WTC11 (cell line): Measurements from ENCODE around the gene NBEA. TPM values are rescaled to one million over a fixed set of nuclear protein-coding genes. Genes with fewer than 3 reads are reported as not detected.

Experiments used
- ATAC-seq: fragments of 200-7000 bp; cut with Tn5 transposase; 2 replicates; pipeline ENCODE4 v1.10.0; 2021; ENCODE audit warnings: mild to moderate bottlenecking, moderate library complexity
- CTCF ChIA-PET: fragments of 300-600 bp; sonication (Branson Sonifier 250); formaldehyde crosslinking; loops from one replicate; lab custom pipeline; 2021; ENCODE audit warnings: antibody characterized with exemption; lab: Charles Lee
- POLR2A ChIA-PET: fragments of 350-600 bp; sonication (Branson Sonifier 250); formaldehyde crosslinking; loops from one replicate; lab custom pipeline; 2021; ENCODE audit warnings: antibody characterized with exemption; lab: Charles Lee
- DNase-seq: peaks from one replicate; pipeline ENCODE4 v3.0.0; 2021; ENCODE audit warnings: low spot score
- H3K27ac Mint-ChIP-seq: 2 replicates; pipeline ENCODE4 v1.8.0; 2021; ENCODE audit warnings: mixed read lengths
- H3K27me3 Mint-ChIP-seq: 2 replicates; pipeline ENCODE4 v1.8.0; 2021; ENCODE audit warnings: low read depth, mild to moderate bottlenecking, moderate library complexity, mixed read lengths
- H3K36me3 Mint-ChIP-seq: 2 replicates; pipeline ENCODE4 v1.8.0; 2021; ENCODE audit warnings: mixed read lengths
- H3K4me1 Mint-ChIP-seq: 2 replicates; pipeline ENCODE4 v1.8.0; 2022; ENCODE audit warnings: mixed read lengths
- H3K4me3 Mint-ChIP-seq: 2 replicates; pipeline ENCODE4 v1.8.0; 2021; ENCODE audit warnings: mild to moderate bottlenecking, moderate library complexity, mixed read lengths
- H3K9me3 Mint-ChIP-seq: 2 replicates; pipeline ENCODE4 v1.8.0; 2021; ENCODE audit warnings: mixed read lengths
- AR ChIP-seq: fragments of 250-450 bp; sonication (Bioruptor Pico); IDR thresholded peaks from 2 replicates; pipeline ENCODE4 v1.9.0; 2021; ENCODE audit warnings: mild to moderate bottlenecking
- CREM ChIP-seq: sonication (generic); formaldehyde crosslinking; IDR thresholded peaks from 2 replicates; pipeline ENCODE4 v1.8.1; 2022; ENCODE audit warnings: mild to moderate bottlenecking, missing genetic modification reagents, moderate library complexity
- ESRRA ChIP-seq: sonication (generic); formaldehyde crosslinking; IDR thresholded peaks from 2 replicates; pipeline ENCODE4 v1.8.1; 2022; ENCODE audit warnings: mild to moderate bottlenecking, missing genetic modification reagents, borderline replicate concordance
- GABPB1 ChIP-seq: sonication (generic); formaldehyde crosslinking; IDR thresholded peaks from 2 replicates; pipeline ENCODE4 v1.8.1; 2023; ENCODE audit warnings: mild to moderate bottlenecking, missing genetic modification reagents
- HMGA2 ChIP-seq: fragments of 250-450 bp; sonication (Bioruptor Pico); IDR thresholded peaks from 2 replicates; pipeline ENCODE4 v1.4.0; 2021; ENCODE audit warnings: mild to moderate bottlenecking, moderate library complexity
- KAT7 ChIP-seq: sonication (generic); formaldehyde crosslinking; IDR thresholded peaks from 2 replicates; pipeline ENCODE4 v1.8.1; 2023; ENCODE audit warnings: missing genetic modification reagents, mild to moderate bottlenecking, borderline replicate concordance
- NR1H2 ChIP-seq: sonication (generic); formaldehyde crosslinking; IDR thresholded peaks from 2 replicates; pipeline ENCODE4 v1.9.0; 2021; ENCODE audit warnings: mild to moderate bottlenecking, moderate library complexity, missing genetic modification reagents
- NR3C1 ChIP-seq: sonication (generic); formaldehyde crosslinking; conservative IDR thresholded peaks from 2 replicates; pipeline ENCODE4 v1.8.1; 2023; ENCODE audit warnings: low read depth, mild to moderate bottlenecking, missing genetic modification reagents
- PRDM15 ChIP-seq: sonication (generic); formaldehyde crosslinking; IDR thresholded peaks from 2 replicates; pipeline ENCODE4 v1.8.0; 2022; ENCODE audit warnings: missing genetic modification reagents
- RELA ChIP-seq: sonication (generic); formaldehyde crosslinking; IDR thresholded peaks from 2 replicates; pipeline ENCODE4 v1.8.1; 2022; ENCODE audit warnings: missing genetic modification reagents, mild to moderate bottlenecking, borderline replicate concordance
- RORB ChIP-seq: fragments of 250-450 bp; sonication (Bioruptor Pico); IDR thresholded peaks from 2 replicates; pipeline ENCODE4 v1.9.0; 2021; ENCODE audit warnings: mild to moderate bottlenecking
- SMAD3 ChIP-seq: sonication (generic); formaldehyde crosslinking; IDR thresholded peaks from 2 replicates; pipeline ENCODE4 v1.8.0; 2022; ENCODE audit warnings: missing genetic modification reagents, mild to moderate bottlenecking, borderline replicate concordance
- STAT6 ChIP-seq: sonication (generic); formaldehyde crosslinking; conservative IDR thresholded peaks from 2 replicates; pipeline ENCODE4 v1.8.1; 2023; ENCODE audit warnings: mild to moderate bottlenecking, low read depth, missing genetic modification reagents, moderate library complexity
- ZNF138 ChIP-seq: sonication (generic); formaldehyde crosslinking; conservative IDR thresholded peaks from 2 replicates; pipeline ENCODE4 v1.8.1; 2022; ENCODE audit warnings: mild to moderate bottlenecking, moderate library complexity, missing genetic modification reagents
- ZNF396 ChIP-seq: fragments of 250-450 bp; sonication (Bioruptor Pico); IDR thresholded peaks from 2 replicates; pipeline ENCODE4 v1.8.0; 2021; ENCODE audit warnings: mild to moderate bottlenecking, moderate library complexity, borderline replicate concordance
- ZNF423 ChIP-seq: fragments of 250-450 bp; sonication (Bioruptor Pico); IDR thresholded peaks from 2 replicates; pipeline ENCODE4 v2.1.2; 2022; ENCODE audit warnings: mild to moderate bottlenecking, moderate library complexity
- ZNF671 ChIP-seq: fragments of 250-450 bp; sonication (Bioruptor Pico); IDR thresholded peaks from 2 replicates; pipeline ENCODE4 v1.8.0; 2021; ENCODE audit warnings: mild to moderate bottlenecking
- total RNA-seq: library from RNA; stranded (reverse); gene quantifications from 3 replicates; pipeline ENCODE4 v1.2.3, GENCODE V29; 2021
- TF ChIP-seq, protein P1 (sequence below): sonication (generic); formaldehyde crosslinking; IDR thresholded peaks from 2 replicates; pipeline ENCODE4 v1.8.0; 2022; ENCODE audit warnings: mild to moderate bottlenecking, missing genetic modification reagents
- TF ChIP-seq, protein P2 (sequence below): sonication (generic); formaldehyde crosslinking; IDR thresholded peaks from 2 replicates; pipeline ENCODE4 v1.8.0; 2022; ENCODE audit warnings: mild to moderate bottlenecking, missing genetic modification reagents
- TF ChIP-seq, protein P3 (sequence below): sonication (generic); formaldehyde crosslinking; conservative IDR thresholded peaks from 2 replicates; pipeline ENCODE4 v1.8.1; 2022; ENCODE audit warnings: mild to moderate bottlenecking, missing genetic modification reagents
- TF ChIP-seq, protein P4 (sequence below): sonication (generic); formaldehyde crosslinking; IDR thresholded peaks from 2 replicates; pipeline ENCODE4 v1.8.1; 2023; ENCODE audit warnings: mild to moderate bottlenecking, missing genetic modification reagents

Gene NBEA
- total RNA-seq, 1 experiment from 2014 or later = 20.9 TPM

- TF ChIP-seq PRDM15 (CRISPR knock-in tag) (no peak), ESRRA (no peak), SMAD3 (CRISPR knock-in tag) (no peak), CREM (CRISPR knock-in tag) (no peak)
- TF ChIP-seq, protein P1, sequence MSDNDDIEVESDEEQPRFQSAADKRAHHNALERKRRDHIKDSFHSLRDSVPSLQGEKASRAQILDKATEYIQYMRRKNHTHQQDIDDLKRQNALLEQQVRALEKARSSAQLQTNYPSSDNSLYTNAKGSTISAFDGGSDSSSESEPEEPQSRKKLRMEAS (CRISPR knock-in tag) = no peak
- TF ChIP-seq, protein P2, sequence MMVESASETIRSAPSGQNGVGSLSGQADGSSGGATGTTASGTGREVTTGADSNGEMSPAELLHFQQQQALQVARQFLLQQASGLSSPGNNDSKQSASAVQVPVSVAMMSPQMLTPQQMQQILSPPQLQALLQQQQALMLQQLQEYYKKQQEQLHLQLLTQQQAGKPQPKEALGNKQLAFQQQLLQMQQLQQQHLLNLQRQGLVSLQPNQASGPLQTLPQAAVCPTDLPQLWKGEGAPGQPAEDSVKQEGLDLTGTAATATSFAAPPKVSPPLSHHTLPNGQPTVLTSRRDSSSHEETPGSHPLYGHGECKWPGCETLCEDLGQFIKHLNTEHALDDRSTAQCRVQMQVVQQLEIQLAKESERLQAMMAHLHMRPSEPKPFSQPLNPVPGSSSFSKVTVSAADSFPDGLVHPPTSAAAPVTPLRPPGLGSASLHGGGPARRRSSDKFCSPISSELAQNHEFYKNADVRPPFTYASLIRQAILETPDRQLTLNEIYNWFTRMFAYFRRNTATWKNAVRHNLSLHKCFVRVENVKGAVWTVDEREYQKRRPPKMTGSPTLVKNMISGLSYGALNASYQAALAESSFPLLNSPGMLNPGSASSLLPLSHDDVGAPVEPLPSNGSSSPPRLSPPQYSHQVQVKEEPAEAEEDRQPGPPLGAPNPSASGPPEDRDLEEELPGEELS (CRISPR knock-in tag) = no peak
Measured at GRCh38 chr13:35046587-35046986, 104.5 kb downstream of the NBEA start (continued).

DNA sequence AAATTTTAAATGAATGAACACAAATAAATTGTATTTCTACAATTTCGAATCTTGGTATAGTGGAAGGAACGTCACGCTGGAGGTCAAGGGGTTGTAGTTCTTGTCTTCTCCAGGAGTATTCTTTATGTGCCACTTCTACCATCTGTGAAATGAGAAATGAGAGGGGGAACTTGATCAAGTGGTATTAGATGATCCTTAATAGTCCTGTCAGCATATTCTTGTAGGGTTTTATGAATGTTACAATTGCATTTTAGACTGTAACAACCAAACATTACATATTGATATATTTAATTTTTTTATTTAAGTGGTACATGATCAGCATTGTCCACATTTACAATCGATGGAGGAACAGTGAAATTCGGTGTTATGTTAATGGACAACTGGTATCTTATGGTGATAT, 113.6 kb downstream of the NBEA start:
- H3K4me3 Mint-ChIP-seq = no peak overlapping the region
- H3K4me1 Mint-ChIP-seq = peaks cover 7% of the 10 kb centered on the region
- H3K9me3 Mint-ChIP-seq = no peaks in the 10 kb centered on the region
- CTCF ChIA-PET = no interaction called here
- POLR2A ChIA-PET = no interaction called here
- no peak for ATAC-seq
- TF ChIP-seq HMGA2 (CRISPR knock-in tag) = no peak
- TF ChIP-seq, protein P3, sequence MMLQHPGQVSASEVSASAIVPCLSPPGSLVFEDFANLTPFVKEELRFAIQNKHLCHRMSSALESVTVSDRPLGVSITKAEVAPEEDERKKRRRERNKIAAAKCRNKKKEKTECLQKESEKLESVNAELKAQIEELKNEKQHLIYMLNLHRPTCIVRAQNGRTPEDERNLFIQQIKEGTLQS (CRISPR knock-in tag) = no peak
- TF ChIP-seq ZNF671 = no peak
- TF ChIP-seq GABPB1 (CRISPR knock-in tag) = no peak
- TF ChIP-seq SMAD3 (CRISPR knock-in tag) = no peak
- no peak for TF ChIP-seq CREM (CRISPR knock-in tag)
- no peak for TF ChIP-seq ESRRA
- no peak for TF ChIP-seq ZNF138
- no peak for TF ChIP-seq AR (CRISPR knock-in tag)
- DNase-seq = no peak
- no peaks in the 10 kb centered on the region for H3K36me3 Mint-ChIP-seq
- H3K27ac Mint-ChIP-seq = no peak overlapping the region
- H3K27me3 Mint-ChIP-seq = no peaks in the 10 kb centered on the region

GRCh38 chr13:35057858-35058257, 115.8 kb downstream of the NBEA start:
- Mint-ChIP-seq H3K4me1 (peaks cover 7% of the 10 kb centered on the region), H3K27me3 (no peaks in the 10 kb centered on the region), H3K27ac (no peak overlapping the region; the same call in 1 of the 2 replicates), H3K9me3 (no peaks in the 10 kb centered on the region), H3K4me3 (no peak overlapping the region), H3K36me3 (no peaks in the 10 kb centered on the region)
- ATAC-seq (peak; percentile 56; the same call in 1 of the 2 replicates), DNase-seq (no peak)
- POLR2A ChIA-PET = no interaction called here
- CTCF ChIA-PET = no interaction called here
- TF ChIP-seq RELA (CRISPR knock-in tag) (no peak), NR3C1 (no peak), KAT7 (CRISPR knock-in tag) (no peak), STAT6 (CRISPR knock-in tag) (no peak), RORB (CRISPR knock-in tag) (no peak), ZNF396 (no peak), NR1H2 (no peak), ZNF671 (no peak), ZNF423 (CRISPR knock-in tag) (no peak)
- TF ChIP-seq, protein P4, sequence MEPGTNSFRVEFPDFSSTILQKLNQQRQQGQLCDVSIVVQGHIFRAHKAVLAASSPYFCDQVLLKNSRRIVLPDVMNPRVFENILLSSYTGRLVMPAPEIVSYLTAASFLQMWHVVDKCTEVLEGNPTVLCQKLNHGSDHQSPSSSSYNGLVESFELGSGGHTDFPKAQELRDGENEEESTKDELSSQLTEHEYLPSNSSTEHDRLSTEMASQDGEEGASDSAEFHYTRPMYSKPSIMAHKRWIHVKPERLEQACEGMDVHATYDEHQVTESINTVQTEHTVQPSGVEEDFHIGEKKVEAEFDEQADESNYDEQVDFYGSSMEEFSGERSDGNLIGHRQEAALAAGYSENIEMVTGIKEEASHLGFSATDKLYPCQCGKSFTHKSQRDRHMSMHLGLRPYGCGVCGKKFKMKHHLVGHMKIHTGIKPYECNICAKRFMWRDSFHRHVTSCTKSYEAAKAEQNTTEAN (CRISPR knock-in tag) = no peak
